Hematopoietic multipotent progenitor cell treated with erythropoietin and hydrocortisone succinate and interleukin-3 and kit ligand, for 4 days (in vitro differentiated cells): Measurements from ENCODE around the gene COX5B.
"Not testable (repeated sequence)": the region's sequence is repeated elsewhere in the genome, so short reads cannot be mapped to it uniquely, and the experiment has no call there.

Source experiments
- DNase-seq: peaks from one replicate; pipeline ENCODE4 v3.0.0-alpha.2; 2015

The COX5B gene

GRCh38 chr2:97673915-97674283, 28.0 kb downstream of the COX5B start:
- peak; percentile 39 for DNase-seq

GRCh38 chr2:97675430-97676113, 29.7 kb downstream of the COX5B start:
- no peak for DNase-seq

- DNase-seq = no peak
These were observed 30.8 kb downstream of the COX5B start for GRCh38 chr2:97676620-97677019.

- DNase-seq = no peak
These were observed 31.6 kb downstream of the COX5B start for GRCh38 chr2:97677480-97677879.

GRCh38 chr2:97678298-97678697, 32.4 kb downstream of the COX5B start:
- DNase-seq = peak; percentile 62

GRCh38 chr2:97687235-97687634, 41.4 kb downstream of the COX5B start:
- not testable (repeated sequence) for DNase-seq

- DNase-seq = no peak
These were observed 42.4 kb downstream of the COX5B start for GRCh38 chr2:97688062-97688827.

- DNase-seq = no peak
These were observed 45.3 kb downstream of the COX5B start for GRCh38 chr2:97691166-97691565.

- DNase-seq = no peak
These were observed 47.6 kb downstream of the COX5B start for GRCh38 chr2:97693476-97693875.

GRCh38 chr2:97695744-97696143, 49.9 kb downstream of the COX5B start:
- DNase-seq = no peak

GRCh38 chr2:97697252-97698235, 51.7 kb downstream of the COX5B start:
- DNase-seq = peak; percentile 93
